Measurements from ENCODE around the gene SRA1. TPM values are rescaled to one million over a fixed set of nuclear protein-coding genes. Genes with fewer than 3 reads are reported as not detected.
"Not testable (repeated sequence)": the region's sequence is repeated elsewhere in the genome, so short reads cannot be mapped to it uniquely, and the experiment has no call there.

Gene SRA1
- 14.5 TPM for total RNA-seq

DNA sequence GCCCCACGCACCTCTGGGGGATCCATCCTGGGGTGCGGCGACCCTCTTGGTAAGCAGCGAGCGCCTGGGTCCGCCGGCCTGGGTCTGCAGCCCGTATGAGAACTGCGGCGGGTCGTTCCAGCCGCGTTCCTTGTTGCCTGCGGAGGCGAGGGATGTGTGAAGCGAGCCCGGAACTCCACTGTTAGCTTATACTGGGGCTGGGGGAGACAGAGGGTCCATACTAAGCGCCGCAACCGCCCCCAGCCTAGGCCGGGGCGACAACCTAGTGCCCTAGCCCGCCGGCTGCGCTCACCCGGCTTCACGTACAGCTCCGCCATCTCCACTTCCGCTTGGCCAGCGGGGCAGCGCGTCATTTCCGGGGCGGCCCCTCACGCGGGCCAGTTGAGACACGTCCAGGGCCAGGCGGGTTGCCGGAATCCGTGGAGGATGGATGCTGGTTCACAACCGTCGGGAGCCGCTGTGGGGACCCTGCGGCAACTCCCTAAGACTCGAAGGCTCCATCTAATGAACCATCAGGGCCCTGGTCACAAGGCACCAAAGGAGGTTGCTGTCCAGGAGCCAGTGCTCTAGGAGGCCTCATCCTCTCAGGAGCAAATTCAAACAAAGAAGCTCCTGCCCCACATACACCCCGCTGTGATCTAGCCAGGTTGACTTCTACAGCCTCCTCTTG lies at the start of gene SRA1:
Gene SRA1 (minus strand): TSS at position 338 of the 670 bp plus-strand sequence. CDS start 21 bp downstream, at position 317.
- peak; percentile 74 for DNase-seq

DNA sequence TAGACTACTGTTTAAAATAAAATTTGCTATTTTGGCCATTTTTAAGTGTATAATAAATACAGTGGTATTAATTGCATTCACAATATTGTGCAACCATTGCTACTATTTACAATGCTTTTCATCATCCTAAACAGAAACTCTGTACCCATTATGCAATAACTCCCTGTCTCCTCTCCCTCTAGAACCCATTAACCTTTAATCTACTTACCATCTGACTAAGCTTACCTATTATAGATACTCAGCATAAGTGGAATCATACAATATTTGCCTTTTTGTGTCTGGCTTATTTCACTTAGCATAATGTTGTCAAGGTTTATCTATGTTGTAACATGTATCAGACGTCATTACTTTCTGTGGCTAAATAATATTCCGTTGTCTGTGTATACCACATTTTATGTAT lies 49.8 kb upstream of the SRA1 start:
- no peak for DNase-seq

- DNase-seq = no peak
Observed at GRCh38 chr5:140605879-140606278, 48.6 kb upstream of the SRA1 start.

DNA sequence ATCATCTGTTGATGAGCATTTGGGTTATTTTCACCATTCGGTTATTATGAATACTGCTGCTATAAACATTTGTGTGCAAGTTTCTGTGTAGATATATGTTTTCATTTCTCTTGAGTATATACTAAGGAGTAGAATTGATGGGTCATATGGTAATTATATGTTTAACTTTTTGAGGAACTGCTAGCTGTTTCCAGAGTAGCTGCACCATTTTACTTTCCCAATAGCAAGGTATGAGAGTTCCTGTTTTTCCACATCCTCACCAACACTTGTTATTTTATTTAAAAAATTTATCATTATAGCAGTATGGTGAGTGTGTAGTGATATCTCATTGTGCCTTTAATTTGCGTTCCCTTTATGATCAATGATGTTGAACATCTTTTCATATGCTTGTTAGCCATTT lies 46.5 kb upstream of the SRA1 start:
- no peak for DNase-seq

GRCh38 chr5:140603446-140603698 lies 46.1 kb upstream of the SRA1 start:
- DNase-seq = not testable (repeated sequence)

GRCh38 chr5:140602147-140602546 lies 44.9 kb upstream of the SRA1 start:
- no peak for DNase-seq

GRCh38 chr5:140600096-140600495 lies 42.8 kb upstream of the SRA1 start:
- no peak for DNase-seq

- DNase-seq = no peak
Observed at GRCh38 chr5:140598836-140599235, 41.6 kb upstream of the SRA1 start.

GRCh38 chr5:140596321-140596741 lies 39.1 kb upstream of the SRA1 start:
- DNase-seq = no peak

- DNase-seq = no peak
Observed at GRCh38 chr5:140595538-140596300, 38.4 kb upstream of the SRA1 start.

GRCh38 chr5:140594169-140594568 lies 36.9 kb upstream of the SRA1 start:
- no peak for DNase-seq

DNA sequence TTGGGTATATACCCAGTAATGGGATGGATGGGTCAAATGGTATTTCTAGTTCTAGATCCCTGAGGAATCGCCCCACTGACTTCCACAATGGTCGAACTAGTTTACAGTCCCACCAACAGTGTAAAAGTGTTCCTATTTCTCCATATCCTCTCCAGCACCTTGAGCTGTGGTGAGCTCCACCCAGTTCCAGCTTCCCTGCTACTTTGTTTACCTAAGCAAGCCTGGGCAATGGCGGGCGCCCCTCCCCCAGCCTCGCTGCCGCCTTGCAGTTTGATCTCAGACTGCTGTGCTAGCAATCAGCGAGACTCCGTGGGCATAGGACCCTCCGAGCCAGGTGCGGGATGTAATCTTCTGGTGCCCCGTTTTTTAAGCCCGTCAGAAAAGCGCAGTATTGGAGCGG lies 35.8 kb upstream of the SRA1 start:
- not testable (repeated sequence) for DNase-seq

DNA sequence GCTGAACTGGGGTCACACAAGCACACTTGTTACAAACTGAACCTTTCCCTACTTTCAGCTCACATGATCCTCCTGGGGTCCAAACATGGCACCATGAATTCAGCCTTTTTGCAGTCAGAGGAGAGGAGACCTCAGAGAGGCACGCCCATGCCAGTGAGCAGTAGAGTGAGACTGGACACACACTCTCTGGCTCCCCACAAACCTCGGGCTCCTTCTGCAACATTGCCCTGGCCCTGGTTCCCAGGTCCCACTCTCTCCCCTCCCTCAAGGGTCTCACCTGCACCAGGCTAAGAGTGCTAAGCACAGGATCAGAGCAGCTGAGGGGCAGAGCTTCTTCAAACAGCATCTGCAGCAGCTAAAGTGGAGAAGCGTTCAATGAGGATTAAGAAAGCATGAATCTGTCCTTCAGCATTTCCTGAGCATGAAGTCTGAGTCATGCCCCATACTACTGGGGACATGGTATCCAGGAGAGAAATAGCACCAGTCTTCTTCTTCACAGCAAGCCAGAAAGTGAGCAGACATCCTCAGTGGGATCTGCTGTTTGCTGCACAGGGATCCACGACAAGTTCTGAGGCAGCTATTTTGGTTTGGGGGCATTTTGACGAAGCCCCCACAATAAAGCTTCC lies 34.6 kb upstream of the SRA1 start:
- no peak for DNase-seq

DNA sequence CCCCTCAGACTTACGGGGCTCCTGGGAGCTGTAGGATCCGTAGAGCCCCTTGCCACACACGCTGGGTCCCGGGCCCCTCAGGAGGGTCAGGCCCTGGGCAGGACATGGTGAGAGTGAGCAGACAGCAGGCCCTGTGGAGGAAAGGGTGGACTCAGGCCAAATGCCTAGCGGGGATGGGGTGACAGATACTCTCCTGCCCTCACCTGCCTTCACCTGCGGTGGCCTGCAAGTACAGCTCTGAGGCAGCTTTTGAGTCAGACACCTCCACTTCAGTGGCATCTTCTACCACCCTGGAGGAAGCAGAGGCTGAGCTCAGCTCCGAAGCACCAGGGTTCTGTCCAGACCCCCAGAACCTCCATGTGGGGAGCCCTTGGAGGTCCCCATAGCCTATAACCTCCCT lies 33.6 kb upstream of the SRA1 start:
- no peak for DNase-seq

DNA sequence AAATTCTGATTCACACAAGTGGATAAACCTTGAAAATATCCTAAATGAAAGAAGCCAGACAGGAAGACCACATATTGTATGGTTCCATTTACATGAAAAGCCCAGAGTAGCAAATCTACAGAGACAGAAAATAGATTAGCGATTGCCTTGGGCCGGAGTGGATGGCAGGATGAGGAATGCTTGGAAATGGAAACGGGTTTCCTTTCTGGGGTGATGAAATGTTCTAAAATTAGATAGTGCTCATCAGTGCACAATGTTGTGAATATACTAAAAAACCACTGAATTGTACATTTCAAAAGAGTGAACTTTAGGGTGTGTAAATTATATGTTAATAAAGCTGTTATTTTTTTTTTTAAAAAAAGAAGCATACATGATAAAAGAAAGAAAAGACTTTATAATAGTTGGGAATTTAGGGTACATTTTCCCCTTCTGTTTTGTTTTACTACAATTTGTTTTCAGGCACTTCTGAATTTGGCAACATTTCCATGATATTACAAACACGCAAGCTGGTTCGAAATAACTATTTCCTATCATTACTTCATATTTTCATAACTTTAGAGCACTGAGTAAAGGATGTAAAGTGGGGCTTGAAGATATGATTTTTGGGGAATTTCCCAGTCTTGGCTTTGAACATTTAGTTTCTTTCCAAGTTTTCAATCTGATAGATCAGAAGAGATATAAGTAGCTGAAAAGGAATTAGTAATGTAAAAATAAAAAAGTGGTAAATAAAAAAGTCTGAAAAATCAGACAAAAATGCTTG lies 31.2 kb upstream of the SRA1 start:
- peak; percentile 27 for DNase-seq

DNA sequence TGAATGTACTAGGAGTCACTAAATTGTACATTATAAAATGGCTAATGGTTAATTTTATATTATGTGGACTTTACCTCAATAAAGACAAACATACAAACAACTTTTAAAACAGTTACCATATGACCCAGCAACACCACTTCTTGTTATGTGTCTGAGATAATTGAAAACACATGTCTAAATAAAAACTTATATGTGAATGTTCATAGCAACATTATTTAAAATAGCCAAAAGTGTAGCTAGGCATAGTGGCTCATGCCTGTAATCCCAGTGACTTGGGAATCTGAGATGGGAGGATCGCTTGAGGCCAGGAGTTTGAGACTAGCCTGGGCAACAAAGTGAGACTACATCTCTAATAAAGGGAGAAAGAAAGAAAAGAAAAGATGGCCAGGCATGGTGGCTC lies 30.2 kb upstream of the SRA1 start:
- no peak for DNase-seq

GRCh38 chr5:140579188-140579747 lies 22.0 kb upstream of the SRA1 start:
- DNase-seq = not testable (repeated sequence)

DNA sequence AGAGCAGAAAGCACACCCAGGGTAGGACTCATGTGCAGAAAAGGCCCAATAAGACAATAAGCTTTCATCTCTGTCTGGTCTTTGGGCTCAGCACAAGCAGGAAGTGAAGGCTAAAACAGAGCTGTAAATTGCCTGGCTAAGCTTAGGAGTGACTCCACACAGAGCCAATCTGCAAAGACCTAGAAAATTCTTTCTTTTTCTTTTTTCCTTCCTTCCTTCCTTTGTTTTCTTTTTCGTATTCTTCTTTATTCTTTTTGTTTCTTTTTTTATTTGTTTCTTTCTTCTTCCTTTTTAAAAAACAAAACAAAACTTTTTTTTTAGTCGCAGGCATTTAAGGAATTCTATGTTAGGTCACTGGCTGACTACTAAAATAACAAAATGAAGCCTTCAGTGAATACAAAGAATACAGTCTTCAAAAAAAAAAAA lies 19.5 kb upstream of the SRA1 start:
- DNase-seq = no peak

- DNase-seq = no peak
Observed at GRCh38 chr5:140575309-140575708, 18.0 kb upstream of the SRA1 start.

DNA sequence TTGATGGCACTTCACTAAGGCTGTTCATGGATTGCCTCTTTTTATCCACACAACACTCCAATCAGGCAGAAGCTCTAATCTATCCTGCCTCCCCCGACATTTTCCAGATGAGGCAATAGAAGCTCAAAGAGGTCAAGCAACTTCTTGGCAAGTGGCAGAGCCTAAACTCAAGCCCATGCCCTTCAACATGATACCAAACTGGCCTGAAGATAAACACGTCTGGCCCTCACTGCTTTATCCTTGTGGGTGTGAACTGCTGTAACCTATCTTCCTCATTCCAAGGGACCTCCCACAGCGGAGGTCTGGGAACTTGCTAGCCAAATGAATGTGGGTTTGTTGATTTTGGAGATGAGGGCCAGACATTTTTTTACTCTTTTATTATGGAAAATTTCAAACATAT lies 16.9 kb upstream of the SRA1 start:
- DNase-seq = no peak

- DNase-seq = no peak
Observed at GRCh38 chr5:140573683-140574082, 16.4 kb upstream of the SRA1 start.

DNA sequence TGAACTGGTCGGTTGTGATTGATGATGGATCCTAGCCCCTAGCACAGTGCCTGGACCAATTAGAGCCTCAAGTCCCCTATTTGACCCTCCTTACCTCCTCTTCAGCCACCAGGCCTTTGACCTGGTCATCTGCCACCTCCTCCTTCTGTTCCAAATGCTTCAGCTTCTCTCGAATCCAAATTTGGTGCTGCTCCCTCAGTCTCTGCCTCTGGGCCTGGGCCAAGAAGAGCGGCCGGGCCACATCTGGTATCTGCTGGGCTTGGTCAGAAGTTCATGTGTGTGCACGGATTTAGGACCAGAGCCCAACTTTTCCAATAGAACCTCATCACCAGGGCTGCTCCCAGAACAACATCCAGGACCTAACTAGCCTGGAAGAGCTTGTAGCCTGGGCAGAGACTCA lies 13.8 kb upstream of the SRA1 start:
- DNase-seq = no peak

GRCh38 chr5:140570488-140570887 lies 13.2 kb upstream of the SRA1 start:
- no peak for DNase-seq

Data from skin of body (tissue), 2 donors.